DOHH2 (cell line): Measurements from ENCODE around the gene GJD2.

Source experiments
- CTCF ChIP-seq: fragments of 200-600 bp; sonication (generic); IDR thresholded peaks from one replicate; pipeline ENCODE4 v1.5.1; 2014; ENCODE audit warnings: antibody characterized with exemption, mild to moderate bottlenecking, low read depth, low read length; ENCODE audit not compliant: poor library complexity, severe bottlenecking
- EZH2phosphoT487 ChIP-seq: fragments of 200-600 bp; sonication (generic); IDR thresholded peaks from 2 replicates; pipeline ENCODE4 v1.6.1; 2017; ENCODE audit warnings: borderline replicate concordance, mild to moderate bottlenecking, antibody characterized with exemption, low read length, moderate library complexity, mixed read lengths

- TF ChIP-seq CTCF (no peak), EZH2phosphoT487 (no peak)
Measured at GRCh38 chr15:34757262-34757661, 2.5 kb upstream of the GJD2 start.
